SKM-1 treated with dmso at 0.1 percent for 144 hours (cell line): ENCODE measurements around the gene BAZ2A.
"Not testable (repeated sequence)": the region's sequence is repeated elsewhere in the genome, so short reads cannot be mapped to it uniquely, and the experiment has no call there.

Experiments
- DNase-seq: peaks from one replicate; lab custom pipeline; 2025; ENCODE audit not compliant: unreplicated experiment; lab: John Stamatoyannopoulos, UW

The BAZ2A gene

DNA sequence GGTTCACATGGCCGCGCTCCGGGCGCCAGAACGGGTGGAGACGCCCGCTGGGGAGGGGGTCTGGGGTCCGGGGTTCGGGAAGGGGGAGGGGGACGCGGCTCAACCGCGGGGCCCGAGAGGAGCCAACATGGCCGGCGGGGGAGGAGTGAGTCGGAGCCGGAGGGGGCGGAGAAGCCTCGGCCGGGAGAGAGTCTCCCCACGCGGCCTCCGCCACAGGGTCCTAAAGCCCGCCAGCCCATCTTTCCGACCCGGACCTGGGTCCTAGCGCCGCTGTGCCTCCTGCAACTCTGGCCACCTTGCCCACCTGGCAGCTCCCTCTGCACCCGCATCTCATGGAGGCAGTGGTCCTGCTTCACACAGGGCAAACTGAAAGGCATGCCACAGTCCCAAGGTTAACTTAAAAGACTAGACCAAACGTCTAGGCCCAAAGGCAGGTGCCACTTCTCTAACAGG, at the start of gene BAZ2A:
Gene BAZ2A, minus strand, starts transcription at position 147 of the 453 bp plus-strand sequence. CDS start 12,796 bp downstream, outside the sequence.
- DNase-seq, result peak; percentile 52

DNA sequence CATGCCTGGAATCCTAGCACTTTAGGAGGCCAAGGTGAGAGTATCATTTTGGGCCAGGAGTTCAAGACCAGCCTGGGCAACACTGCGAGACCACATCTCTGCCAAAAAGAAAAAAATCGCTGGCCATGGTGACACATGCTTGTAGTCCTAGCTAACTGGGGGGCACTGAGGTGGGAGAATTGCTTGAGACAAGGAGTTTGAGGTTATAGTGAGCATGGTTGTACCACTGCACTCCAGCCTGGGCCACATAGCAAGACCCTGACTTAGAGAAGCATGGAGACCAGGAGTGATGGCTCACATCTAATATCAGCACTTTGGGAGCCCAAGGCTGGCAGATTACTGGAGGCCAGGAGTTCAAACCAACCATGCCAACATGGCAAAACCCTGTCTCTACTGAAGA, 48.7 kb upstream of the BAZ2A start:
- DNase-seq, result no peak

GRCh38 chr12:56677680-56678079, 47.6 kb upstream of the BAZ2A start:
- DNase-seq, result no peak

DNA sequence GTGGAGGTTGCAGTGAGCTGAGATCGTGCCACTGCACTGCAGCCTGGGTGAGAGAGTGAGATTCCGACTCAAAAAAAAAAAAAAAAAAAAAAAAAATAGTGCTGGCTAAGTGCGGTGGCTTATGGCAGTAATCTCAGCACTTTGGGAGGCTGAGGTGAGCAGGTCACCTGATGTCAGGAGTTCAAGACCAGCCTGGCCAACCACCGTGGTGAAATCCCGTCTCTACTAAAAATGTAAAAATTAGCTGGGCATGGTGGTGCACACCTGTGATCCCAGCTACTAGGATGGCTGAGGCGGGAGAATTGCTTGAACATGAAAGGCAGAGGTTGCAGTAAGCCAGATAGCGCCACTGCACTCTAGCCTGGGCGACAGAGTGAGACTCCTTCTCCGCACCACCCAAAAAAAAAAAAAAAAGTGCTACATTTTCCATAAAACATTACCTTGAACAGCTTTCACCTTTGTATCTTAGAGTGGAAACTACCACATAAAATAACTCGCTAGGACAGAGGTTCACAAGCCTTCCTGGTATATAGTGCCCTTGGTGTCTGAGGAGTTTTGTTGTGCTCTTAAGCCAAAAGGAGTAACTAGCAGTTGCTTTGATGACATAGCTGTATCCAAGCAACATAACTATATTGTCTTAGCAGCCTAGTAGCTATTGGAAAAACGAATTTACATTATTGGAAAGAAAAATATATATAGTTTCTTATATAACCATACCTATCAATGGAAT, 46.9 kb upstream of the BAZ2A start:
- DNase-seq, result no peak

DNA sequence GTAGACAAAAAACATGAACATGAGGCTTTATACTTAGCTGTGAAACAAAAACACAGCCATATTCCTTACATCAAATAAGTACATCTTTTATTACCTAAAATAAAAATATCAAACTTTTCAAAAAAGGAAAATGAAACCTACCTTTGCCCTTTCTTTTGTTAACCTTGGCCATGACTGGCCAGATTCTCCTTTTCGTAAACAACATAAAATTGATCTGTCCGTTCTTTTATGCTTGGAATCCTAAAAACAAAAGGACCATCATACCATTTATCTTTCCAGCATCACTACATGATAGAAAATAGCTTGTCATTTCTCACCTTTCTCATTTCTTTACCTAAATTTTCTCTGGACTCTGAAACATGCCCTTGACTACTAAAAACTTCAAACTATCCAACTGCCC, 41.5 kb upstream of the BAZ2A start:
- DNase-seq, result no peak

GRCh38 chr12:56670836-56671235, 40.7 kb upstream of the BAZ2A start:
- DNase-seq, result no peak

GRCh38 chr12:56668197-56668457, 38.0 kb upstream of the BAZ2A start:
- no peak for DNase-seq

DNA sequence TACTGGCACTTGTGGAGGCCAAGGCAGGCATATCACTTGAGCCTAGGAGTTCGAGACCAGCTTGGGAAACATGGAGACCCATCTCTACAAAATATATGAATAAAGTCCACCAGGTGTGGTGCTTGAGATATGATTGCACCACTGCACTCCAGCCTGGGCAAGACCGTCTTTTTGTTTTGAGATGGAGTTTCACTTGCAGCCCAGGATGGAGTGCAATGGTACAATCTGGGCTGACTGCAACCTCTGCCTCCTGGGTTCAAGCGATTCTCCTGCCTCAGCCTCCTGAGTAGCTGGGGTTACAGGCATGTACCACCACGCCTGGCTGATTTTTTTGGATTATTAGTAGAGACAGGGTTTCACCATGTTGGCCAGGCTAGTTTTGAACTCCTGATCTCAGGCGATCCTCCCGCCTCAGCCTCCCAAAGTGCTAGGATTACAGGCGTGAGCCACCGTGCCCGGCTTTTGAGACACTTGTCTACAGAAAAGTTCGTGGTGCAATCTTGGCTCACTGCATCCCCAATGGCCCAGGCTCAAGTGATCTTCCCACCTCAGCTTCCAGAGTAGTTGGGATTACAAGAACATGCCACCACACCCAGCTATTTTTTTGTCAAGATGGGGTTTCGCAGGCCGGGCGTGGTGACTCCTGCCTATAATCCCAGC, 32.0 kb upstream of the BAZ2A start:
- no peak for DNase-seq

- DNase-seq, result no peak
These were observed 31.4 kb upstream of the BAZ2A start for GRCh38 chr12:56661560-56661959.

GRCh38 chr12:56658921-56659320, 28.8 kb upstream of the BAZ2A start:
- DNase-seq, result no peak

DNA sequence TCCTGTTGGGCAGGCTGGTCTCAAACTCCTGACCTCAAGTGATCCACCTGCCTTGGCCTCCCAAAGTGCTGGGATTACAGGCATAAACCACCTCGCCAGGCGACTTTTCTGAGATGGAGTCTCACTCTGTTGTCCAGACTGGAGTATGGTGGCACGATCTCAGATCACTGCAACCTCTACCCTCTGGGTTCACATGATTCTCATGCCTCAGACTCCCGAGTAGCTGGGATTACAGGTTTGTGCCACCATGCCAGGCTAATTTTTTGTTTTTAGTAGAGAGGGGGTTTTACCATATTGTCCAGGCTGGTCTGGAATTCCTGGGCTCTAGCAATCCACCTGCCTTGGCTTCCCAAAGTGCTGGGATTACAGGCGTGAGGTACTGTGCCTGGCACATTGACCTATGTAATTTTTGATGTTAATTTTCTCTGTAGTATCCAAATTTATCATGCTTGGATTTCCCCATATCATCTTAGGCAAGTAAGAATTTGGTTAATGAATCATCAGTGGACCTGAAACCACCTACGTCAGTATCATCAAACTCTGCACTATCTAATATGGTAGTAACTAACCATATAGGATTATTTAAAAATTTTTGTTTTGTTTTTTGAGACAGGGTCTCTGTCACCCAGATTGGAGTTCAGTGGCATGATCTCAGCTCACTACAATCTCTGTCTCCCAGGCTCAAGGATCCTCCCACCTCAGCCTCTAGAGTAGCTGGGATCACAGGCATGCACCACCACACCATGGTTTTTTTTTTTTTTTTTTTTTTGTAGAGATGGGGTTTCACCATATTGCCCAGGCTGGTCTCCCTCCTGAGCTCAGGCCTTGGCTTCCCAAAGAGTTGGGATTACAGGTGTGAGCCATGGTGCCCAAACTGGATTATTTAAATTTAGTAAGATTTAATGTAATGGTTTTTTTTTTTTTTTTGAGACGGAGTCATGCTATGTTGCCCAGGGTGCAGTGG, 27.6 kb upstream of the BAZ2A start:
- no peak for DNase-seq

DNA sequence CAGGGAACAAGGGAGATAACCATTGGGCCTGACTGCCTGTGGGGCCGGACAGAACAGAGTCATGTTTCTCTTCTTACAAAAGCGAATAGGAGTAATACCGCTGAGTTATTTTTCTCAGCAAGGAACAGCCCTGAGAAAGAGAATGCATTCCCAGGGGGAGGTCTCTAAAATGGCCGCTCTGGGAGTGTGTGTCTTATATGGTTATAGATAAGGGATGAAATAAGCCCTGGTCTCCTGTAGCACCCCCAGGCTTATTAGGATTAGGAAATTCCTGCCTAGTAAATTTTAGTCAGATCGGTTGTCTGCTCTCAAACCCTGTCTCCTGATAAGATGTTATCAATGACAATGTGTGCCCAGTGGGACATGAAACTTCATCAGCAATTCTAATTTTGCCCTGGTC, 23.7 kb upstream of the BAZ2A start:
- not testable (repeated sequence) for DNase-seq

- DNase-seq, result not testable (repeated sequence)
These were observed 17.9 kb upstream of the BAZ2A start for GRCh38 chr12:56648023-56648422.

GRCh38 chr12:56645717-56646446, 15.8 kb upstream of the BAZ2A start, which contains the start of gene ATP5F1B:
TSS of gene ATP5F1B (minus strand) at chr12:56645984. CDS start at chr12:56645963, 21 bp downstream.
- DNase-seq, result peak; percentile 93

- DNase-seq, result no peak
These were observed 15.1 kb upstream of the BAZ2A start for GRCh38 chr12:56645201-56645716.

GRCh38 chr12:56644654-56645053, 14.5 kb upstream of the BAZ2A start:
- no peak for DNase-seq

GRCh38 chr12:56641219-56641618, 11.1 kb upstream of the BAZ2A start:
- DNase-seq, result no peak

GRCh38 chr12:56637621-56638020, 7.5 kb upstream of the BAZ2A start:
- DNase-seq, result no peak

GRCh38 chr12:56636675-56637540, 6.8 kb upstream of the BAZ2A start:
- peak; percentile 68 for DNase-seq
